ENCODE measurements around the gene CCR6. TPM values are rescaled to one million over a fixed set of nuclear protein-coding genes. Genes with fewer than 3 reads are reported as not detected.

Gene CCR6
- total RNA-seq, 5 donors from 2014 or later (not counting 1 experiment from before 2014, with no cell fraction given), result 3.2 to 19.4 (median 15.0) TPM

DNA sequence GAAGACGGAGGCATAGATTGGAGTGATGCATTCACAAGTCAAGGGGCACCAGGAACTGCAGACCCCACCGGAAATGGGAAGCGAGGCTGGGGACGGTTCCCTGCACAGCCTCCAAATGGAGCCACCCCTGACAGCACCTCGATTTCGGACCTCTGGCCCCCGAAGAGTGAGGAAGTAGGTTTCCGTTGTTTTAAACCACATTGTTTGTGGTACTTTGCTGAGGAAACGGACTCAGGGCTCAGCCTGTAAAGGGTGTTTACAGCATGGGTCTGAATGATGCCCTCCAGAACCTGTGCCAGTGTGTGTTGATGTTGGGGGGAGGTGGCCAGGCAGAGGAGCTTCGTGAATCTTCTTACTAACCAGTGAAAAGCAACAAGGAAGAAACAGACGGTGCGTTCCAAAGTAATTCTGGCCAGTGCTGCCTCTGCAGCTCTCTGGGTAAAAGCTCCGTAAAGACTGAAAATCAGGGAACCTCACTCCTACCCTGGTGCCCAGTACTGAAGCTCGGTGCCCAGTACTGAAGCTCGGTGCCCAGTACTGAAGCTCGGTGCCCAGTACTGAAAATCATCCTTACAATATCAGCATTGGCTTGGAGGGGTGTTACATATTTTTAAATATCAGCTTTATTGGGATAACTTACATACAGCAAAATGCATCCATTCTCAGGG lies 30.1 kb upstream of the CCR6 start:
- H3K36me3 Mint-ChIP-seq, result no peaks in the 10 kb centered on the region
- H3K4me1 Mint-ChIP-seq, result peaks cover 54 to 74% (median 56%) of the 10 kb centered on the region in 3 donors
- Histone ChIP-seq H3K4me3 (ENCODE audit: control insufficient read depth in 1 of 2, extremely low read depth in 1 of 2, low read length in 1 of 2) (peak overlapping the region in 1 of 2 donors; percentile 45), H3K27me3 (replicated peaks in 1 of 2; ENCODE audit: control insufficient read depth in 2 of 2, extremely low read depth in 1 of 2, insufficient read depth in 2 of 2, low read length in 1 of 2) (no peaks in the 10 kb centered on the region), H3K4me1 (ENCODE audit: control insufficient read depth in 1 of 2, extremely low read depth in 1 of 2, insufficient read depth in 2 of 2, low read length in 2 of 2) (peaks cover 45 to 59% of the 10 kb centered on the region in 2 experiments), H3K9me3 (no peaks in the 10 kb centered on the region), H3K27ac (ENCODE audit: low read length) (peak overlapping the region; percentile 82), H3K36me3 (ENCODE audit: control insufficient read depth in 2 of 2, extremely low read depth in 1 of 2, insufficient read depth in 1 of 2, low read length in 1 of 2) (no peaks in the 10 kb centered on the region)
- DNase-seq, result no peak
- peaks cover 0 to 5% (median 0%) of the 10 kb centered on the region in 3 donors for H3K9me3 Mint-ChIP-seq
- no peaks in the 10 kb centered on the region for H3K27me3 Mint-ChIP-seq
- H3K4me3 Mint-ChIP-seq, result peak overlapping the region; percentile 61 to 73 (median 70)
- CTCF ChIA-PET, result interaction anchor here in 1 of 2 donors (0.9 to 1.5 kb wide), 4 partner anchors 36 to 658 kb away, joined by 3 read pairs; no protein-coding TSS in a partner anchor
- peak overlapping the region; percentile 84 for H3K27ac Mint-ChIP-seq
- WGBS (ENCODE audit: insufficient coverage), result 42% methylated on average over 11 of the region's 16 CpGs
- POLR2A ChIA-PET, result interaction anchor here in 1 of 2 donors (0.6 to 1.1 kb wide), 3 partner anchors 26 to 29 kb away, joined by 3 read pairs; no protein-coding TSS in a partner anchor
- ATAC-seq (replicated peaks in 1 of 4), result no peak

GRCh38 chr6:167093406-167093921 lies 29.4 kb upstream of the CCR6 start:
- ATAC-seq (replicated peaks in 1 of 4) (no peak), DNase-seq (no peak)
- ChIA-PET POLR2A (interaction anchor here in 1 of 2 donors (0.6 to 1.1 kb wide), 4 partner anchors 20 to 46 kb away, joined by 3 to 12 read pairs (median 3); no protein-coding TSS in a partner anchor), CTCF (interaction anchor here (0.9 to 1.5 kb wide), 8 partner anchors 29 to 658 kb away, joined by 3 to 5 read pairs (median 3); partner anchors contain the start of gene CCR6 (in 1 of the 2))
- Mint-ChIP-seq H3K36me3 (no peaks in the 10 kb centered on the region), H3K4me1 (peaks cover 57 to 80% (median 59%) of the 10 kb centered on the region in 3 donors), H3K27ac (peak overlapping the region; percentile 84 to 93), H3K9me3 (no peaks in the 10 kb centered on the region), H3K27me3 (no peaks in the 10 kb centered on the region), H3K4me3 (peak overlapping the region; percentile 61 to 73 (median 70))
- Histone ChIP-seq H3K36me3 (ENCODE audit: control insufficient read depth in 2 of 2, extremely low read depth in 1 of 2, insufficient read depth in 1 of 2, low read length in 1 of 2) (no peaks in the 10 kb centered on the region), H3K4me1 (ENCODE audit: control insufficient read depth in 1 of 2, extremely low read depth in 1 of 2, insufficient read depth in 2 of 2, low read length in 2 of 2) (peaks cover 45 to 62% of the 10 kb centered on the region in 2 experiments), H3K4me3 (ENCODE audit: control insufficient read depth in 1 of 2, extremely low read depth in 1 of 2, low read length in 1 of 2) (peak overlapping the region; percentile 45 to 66), H3K9me3 (no peaks in the 10 kb centered on the region), H3K27me3 (replicated peaks in 1 of 2; ENCODE audit: control insufficient read depth in 2 of 2, extremely low read depth in 1 of 2, insufficient read depth in 2 of 2, low read length in 1 of 2) (no peaks in the 10 kb centered on the region), H3K27ac (ENCODE audit: low read length) (peak overlapping the region; percentile 82)
- WGBS (ENCODE audit: insufficient coverage), result 93% methylated on average over 20 of the region's 20 CpGs

- CTCF ChIA-PET, result interaction anchor here (0.6 to 1.5 kb wide), 10 partner anchors 24 to 659 kb away, joined by 3 to 5 read pairs (median 3); partner anchors contain the start of gene CCR6 (in 1 of the 2)
- POLR2A ChIA-PET, result interaction anchor here in 1 of 2 donors (1.0 to 1.1 kb wide), 3 partner anchors 20 to 46 kb away, joined by 3 to 12 read pairs (median 3); no protein-coding TSS in a partner anchor
- Mint-ChIP-seq H3K4me1 (peaks cover 63 to 85% (median 64%) of the 10 kb centered on the region in 3 donors), H3K27me3 (no peaks in the 10 kb centered on the region), H3K4me3 (peak overlapping the region; percentile 61 to 73 (median 70)), H3K36me3 (no peaks in the 10 kb centered on the region), H3K9me3 (no peaks in the 10 kb centered on the region), H3K27ac (peak overlapping the region; percentile 84 to 93)
- Histone ChIP-seq H3K27me3 (replicated peaks in 1 of 2; ENCODE audit: control insufficient read depth in 2 of 2, extremely low read depth in 1 of 2, insufficient read depth in 2 of 2, low read length in 1 of 2) (no peaks in the 10 kb centered on the region), H3K36me3 (ENCODE audit: control insufficient read depth in 2 of 2, extremely low read depth in 1 of 2, insufficient read depth in 1 of 2, low read length in 1 of 2) (no peaks in the 10 kb centered on the region), H3K4me3 (ENCODE audit: control insufficient read depth in 1 of 2, extremely low read depth in 1 of 2, low read length in 1 of 2) (peak overlapping the region; percentile 45 to 66), H3K27ac (ENCODE audit: low read length) (peak overlapping the region; percentile 82), H3K9me3 (no peaks in the 10 kb centered on the region), H3K4me1 (ENCODE audit: control insufficient read depth in 1 of 2, extremely low read depth in 1 of 2, insufficient read depth in 2 of 2, low read length in 2 of 2) (peaks cover 50 to 68% of the 10 kb centered on the region in 2 experiments)
- ATAC-seq (replicated peaks in 1 of 4) (peak; percentile 69 to 74 (median 72)), DNase-seq (peak; percentile 32 to 82 (median 67))
- WGBS (ENCODE audit: insufficient coverage), result 21% methylated on average over 24 of the region's 28 CpGs
Observed at GRCh38 chr6:167093922-167094432, 28.9 kb upstream of the CCR6 start.

- ATAC-seq (replicated peaks in 1 of 4), result no peak
- Histone ChIP-seq H3K27me3 (replicated peaks in 1 of 2; ENCODE audit: control insufficient read depth in 2 of 2, extremely low read depth in 1 of 2, insufficient read depth in 2 of 2, low read length in 1 of 2) (no peaks in the 10 kb centered on the region), H3K9me3 (no peaks in the 10 kb centered on the region), H3K4me1 (ENCODE audit: control insufficient read depth in 1 of 2, extremely low read depth in 1 of 2, insufficient read depth in 2 of 2, low read length in 2 of 2) (peaks cover 51 to 72% of the 10 kb centered on the region in 2 experiments), H3K4me3 (ENCODE audit: control insufficient read depth in 1 of 2, extremely low read depth in 1 of 2, low read length in 1 of 2) (peak overlapping the region; percentile 45 to 66), H3K27ac (ENCODE audit: low read length) (peak overlapping the region; percentile 82), H3K36me3 (ENCODE audit: control insufficient read depth in 2 of 2, extremely low read depth in 1 of 2, insufficient read depth in 1 of 2, low read length in 1 of 2) (no peaks in the 10 kb centered on the region)
- DNase-seq, result no peak
- no peaks in the 10 kb centered on the region for H3K9me3 Mint-ChIP-seq
- 49% methylated on average over 9 of the region's 12 CpGs for WGBS (ENCODE audit: insufficient coverage)
- H3K27ac Mint-ChIP-seq, result peak overlapping the region; percentile 84 to 93
- peak overlapping the region; percentile 61 to 73 (median 70) for H3K4me3 Mint-ChIP-seq
- H3K4me1 Mint-ChIP-seq, result peaks cover 67 to 85% (median 67%) of the 10 kb centered on the region in 3 donors
- H3K27me3 Mint-ChIP-seq, result no peaks in the 10 kb centered on the region
- H3K36me3 Mint-ChIP-seq, result no peaks in the 10 kb centered on the region
- CTCF ChIA-PET, result interaction anchor here (0.5 to 1.5 kb wide), 9 partner anchors 24 to 1200 kb away, joined by 3 to 5 read pairs (median 3); partner anchors contain the start of gene CCR6 (in 1 of the 2)
- POLR2A ChIA-PET, result interaction anchor here in 1 of 2 donors (1.0 kb wide), 2 partner anchors 19 to 47 kb away, joined by 3 to 12 read pairs; no protein-coding TSS in a partner anchor
Observed at GRCh38 chr6:167094436-167094819, 28.5 kb upstream of the CCR6 start.

GRCh38 chr6:167094820-167095637 lies 27.9 kb upstream of the CCR6 start:
- no peaks in the 10 kb centered on the region for H3K9me3 ChIP-seq
- no peak overlapping the region for H3K4me3 ChIP-seq (ENCODE audit: control insufficient read depth in 1 of 2, extremely low read depth in 1 of 2, low read length in 1 of 2)
- peak in 1 of 4 experiments; percentile 11 for ATAC-seq (replicated peaks in 1 of 4)
- peaks cover 51 to 73% of the 10 kb centered on the region in 2 experiments for H3K4me1 ChIP-seq (ENCODE audit: control insufficient read depth in 1 of 2, extremely low read depth in 1 of 2, insufficient read depth in 2 of 2, low read length in 2 of 2)
- H3K9me3 Mint-ChIP-seq, result no peaks in the 10 kb centered on the region
- peak overlapping the region; percentile 84 to 93 for H3K27ac Mint-ChIP-seq
- 29% methylated on average over 1 of the region's 4 CpGs for WGBS (ENCODE audit: insufficient coverage)
- no peaks in the 10 kb centered on the region for H3K36me3 ChIP-seq (ENCODE audit: control insufficient read depth in 2 of 2, extremely low read depth in 1 of 2, insufficient read depth in 1 of 2, low read length in 1 of 2)
- H3K4me3 Mint-ChIP-seq, result peak overlapping the region; percentile 61 to 73 (median 70)
- POLR2A ChIA-PET, result no interaction called here
- no peaks in the 10 kb centered on the region for H3K36me3 Mint-ChIP-seq
- DNase-seq, result peak in 1 of 35 experiments; percentile 52
- peaks cover 67 to 83% (median 69%) of the 10 kb centered on the region in 3 donors for H3K4me1 Mint-ChIP-seq
- H3K27me3 ChIP-seq (replicated peaks in 1 of 2; ENCODE audit: control insufficient read depth in 2 of 2, extremely low read depth in 1 of 2, insufficient read depth in 2 of 2, low read length in 1 of 2), result no peaks in the 10 kb centered on the region
- CTCF ChIA-PET, result interaction anchor here (0.5 to 0.6 kb wide), 2 partner anchors 43 to 1200 kb away, joined by 3 read pairs; no protein-coding TSS in a partner anchor
- no peaks in the 10 kb centered on the region for H3K27me3 Mint-ChIP-seq
- peak overlapping the region; percentile 82 for H3K27ac ChIP-seq (ENCODE audit: low read length)

Data from T-cell (primary cell).